Fibroblast of skin of back (primary cell): ENCODE results near the gene TRDN. TPM values are rescaled to one million over a fixed set of nuclear protein-coding genes. Genes with fewer than 3 reads are reported as not detected.

ENCODE experiments used
- DNase-seq: peaks from one replicate; pipeline ENCODE4 v3.0.0-alpha.2; 2013
- polyA plus RNA-seq, 2 experiments: library from polyadenylated mRNA; unstranded; fragments of 120-200 nt; gene quantifications; one replicate each; pipeline ENCODE4 v1.2.1, GENCODE V29; 2013; ENCODE audit not compliant: insufficient read length in 2 of 2

The TRDN gene, protein sequence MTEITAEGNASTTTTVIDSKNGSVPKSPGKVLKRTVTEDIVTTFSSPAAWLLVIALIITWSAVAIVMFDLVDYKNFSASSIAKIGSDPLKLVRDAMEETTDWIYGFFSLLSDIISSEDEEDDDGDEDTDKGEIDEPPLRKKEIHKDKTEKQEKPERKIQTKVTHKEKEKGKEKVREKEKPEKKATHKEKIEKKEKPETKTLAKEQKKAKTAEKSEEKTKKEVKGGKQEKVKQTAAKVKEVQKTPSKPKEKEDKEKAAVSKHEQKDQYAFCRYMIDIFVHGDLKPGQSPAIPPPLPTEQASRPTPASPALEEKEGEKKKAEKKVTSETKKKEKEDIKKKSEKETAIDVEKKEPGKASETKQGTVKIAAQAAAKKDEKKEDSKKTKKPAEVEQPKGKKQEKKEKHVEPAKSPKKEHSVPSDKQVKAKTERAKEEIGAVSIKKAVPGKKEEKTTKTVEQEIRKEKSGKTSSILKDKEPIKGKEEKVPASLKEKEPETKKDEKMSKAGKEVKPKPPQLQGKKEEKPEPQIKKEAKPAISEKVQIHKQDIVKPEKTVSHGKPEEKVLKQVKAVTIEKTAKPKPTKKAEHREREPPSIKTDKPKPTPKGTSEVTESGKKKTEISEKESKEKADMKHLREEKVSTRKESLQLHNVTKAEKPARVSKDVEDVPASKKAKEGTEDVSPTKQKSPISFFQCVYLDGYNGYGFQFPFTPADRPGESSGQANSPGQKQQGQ
- 0.20 TPM for polyA plus RNA-seq (2013, experiment 1 of 2; ENCODE audit: insufficient read length)
- polyA plus RNA-seq (2013, experiment 2 of 2; ENCODE audit: insufficient read length): 0.30 TPM

- no peak for DNase-seq
These were observed at the start of gene TRDN for GRCh38 chr6:123636782-123637181. TSS of gene TRDN (minus strand) at chr6:123636950. CDS start at chr6:123636775, 175 bp downstream.

GRCh38 chr6:123681957-123682462 lies 45.3 kb upstream of the TRDN start:
- DNase-seq: no peak

GRCh38 chr6:123677897-123678296 lies 41.1 kb upstream of the TRDN start:
- no peak for DNase-seq

GRCh38 chr6:123676793-123677192 lies 40.0 kb upstream of the TRDN start:
- no peak for DNase-seq

DNA sequence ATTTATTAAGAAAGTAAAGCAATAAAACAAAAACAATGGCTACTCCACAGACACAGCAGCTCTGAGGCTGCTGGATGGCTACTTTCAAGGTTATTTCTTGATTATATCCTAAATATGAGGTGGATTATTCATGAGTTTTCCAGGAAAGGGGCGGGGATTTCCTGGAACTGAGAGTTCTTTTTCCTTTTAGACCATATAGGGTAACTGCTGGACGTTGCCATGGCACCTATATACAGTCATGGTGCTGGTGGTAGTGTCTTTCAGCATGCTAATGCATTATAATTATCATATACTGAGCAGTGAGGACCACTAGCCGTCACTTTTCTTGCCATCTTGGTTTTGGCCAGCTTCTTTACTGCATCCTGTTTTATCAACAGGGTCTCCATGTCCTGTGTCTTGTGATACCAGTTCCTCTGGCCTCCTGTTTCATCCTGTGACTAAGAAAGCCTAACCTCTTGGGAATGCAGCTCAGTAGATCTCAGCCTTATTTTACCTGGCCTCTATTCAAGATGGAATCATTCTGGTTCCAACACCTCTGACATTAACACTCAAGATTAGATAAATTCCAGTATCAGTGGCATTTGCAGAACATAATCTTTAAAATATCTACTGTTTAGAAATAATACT lies 32.3 kb upstream of the TRDN start:
- DNase-seq: no peak

DNA sequence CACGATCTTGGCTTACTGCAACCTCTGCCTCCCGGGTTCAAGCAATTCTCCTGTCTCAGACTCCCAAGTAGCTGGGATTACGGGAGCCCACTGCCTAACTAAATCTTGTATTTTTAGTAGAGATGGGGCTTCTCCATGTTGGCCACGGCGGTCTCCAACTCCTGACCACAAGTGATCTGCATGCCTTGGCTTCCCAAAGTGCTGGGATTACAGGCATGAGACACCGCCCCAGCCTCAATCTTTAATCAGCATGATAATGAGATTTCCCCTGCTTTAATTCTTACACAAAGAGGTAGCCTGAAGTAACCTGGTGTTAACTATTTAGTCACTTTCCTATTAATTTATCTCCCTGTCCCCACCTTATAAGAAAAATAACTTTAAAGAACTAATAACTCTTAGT lies 31.3 kb upstream of the TRDN start:
- no peak for DNase-seq

- DNase-seq: no peak
These were observed 26.7 kb upstream of the TRDN start for GRCh38 chr6:123663436-123663835.

- no peak for DNase-seq
These were observed 26.0 kb upstream of the TRDN start for GRCh38 chr6:123662757-123663156.

DNA sequence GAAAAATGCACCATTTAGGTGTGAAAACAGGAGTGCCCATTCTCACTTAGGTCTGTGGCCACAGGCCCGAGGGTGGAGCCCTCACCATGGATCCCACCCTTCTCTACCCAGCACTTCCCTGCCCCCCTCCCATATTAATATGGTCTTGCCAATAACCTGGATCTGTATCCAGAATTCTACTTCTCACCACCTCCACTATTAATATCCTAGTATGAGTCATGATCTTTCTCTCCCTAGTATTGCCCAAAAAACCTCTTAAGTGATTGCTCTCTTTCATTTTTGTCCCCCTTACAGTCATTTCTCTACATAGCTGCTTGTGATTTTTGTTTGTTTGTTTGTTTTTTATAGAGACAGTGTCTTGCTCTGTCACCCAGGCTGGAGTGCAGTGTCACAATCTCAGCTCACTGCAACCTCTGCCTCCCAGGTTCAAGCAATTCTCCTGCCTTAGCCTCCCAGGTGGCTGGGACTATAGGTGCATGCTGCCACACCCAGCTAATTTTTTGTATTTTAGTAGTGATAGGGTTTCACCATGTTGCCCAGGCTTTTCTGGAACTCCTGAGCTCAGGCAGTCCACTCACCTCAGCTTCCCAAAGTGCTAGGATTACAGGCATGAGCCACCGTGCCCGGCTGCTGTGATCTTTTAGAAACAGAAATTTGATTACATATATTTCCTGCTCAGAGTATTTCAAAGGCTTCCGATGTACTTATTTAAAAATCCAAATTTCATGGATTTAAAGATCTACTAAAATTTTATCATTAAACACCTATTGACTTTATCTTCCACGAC lies 24.5 kb upstream of the TRDN start:
- DNase-seq: no peak

GRCh38 chr6:123659960-123660748 lies 23.4 kb upstream of the TRDN start:
- no peak for DNase-seq

DNA sequence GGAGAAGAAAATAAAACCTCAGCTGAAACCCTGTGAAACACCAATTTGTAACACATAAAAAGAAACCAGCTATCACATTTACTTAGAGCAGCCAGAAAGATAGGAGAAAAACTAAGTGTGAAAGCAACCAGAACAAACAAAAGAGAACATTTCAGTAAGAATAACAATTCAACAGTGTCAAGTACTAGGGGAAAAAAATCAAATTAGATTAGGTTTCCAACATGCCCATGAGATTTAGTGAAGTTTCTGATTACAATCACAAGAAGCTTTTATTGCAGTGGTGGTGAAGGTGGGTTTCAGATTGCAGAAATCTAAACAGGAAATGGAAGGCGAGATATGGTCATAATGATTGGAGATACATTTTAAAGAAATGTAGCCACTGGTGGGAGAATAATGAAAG lies 22.1 kb upstream of the TRDN start:
- no peak for DNase-seq

DNA sequence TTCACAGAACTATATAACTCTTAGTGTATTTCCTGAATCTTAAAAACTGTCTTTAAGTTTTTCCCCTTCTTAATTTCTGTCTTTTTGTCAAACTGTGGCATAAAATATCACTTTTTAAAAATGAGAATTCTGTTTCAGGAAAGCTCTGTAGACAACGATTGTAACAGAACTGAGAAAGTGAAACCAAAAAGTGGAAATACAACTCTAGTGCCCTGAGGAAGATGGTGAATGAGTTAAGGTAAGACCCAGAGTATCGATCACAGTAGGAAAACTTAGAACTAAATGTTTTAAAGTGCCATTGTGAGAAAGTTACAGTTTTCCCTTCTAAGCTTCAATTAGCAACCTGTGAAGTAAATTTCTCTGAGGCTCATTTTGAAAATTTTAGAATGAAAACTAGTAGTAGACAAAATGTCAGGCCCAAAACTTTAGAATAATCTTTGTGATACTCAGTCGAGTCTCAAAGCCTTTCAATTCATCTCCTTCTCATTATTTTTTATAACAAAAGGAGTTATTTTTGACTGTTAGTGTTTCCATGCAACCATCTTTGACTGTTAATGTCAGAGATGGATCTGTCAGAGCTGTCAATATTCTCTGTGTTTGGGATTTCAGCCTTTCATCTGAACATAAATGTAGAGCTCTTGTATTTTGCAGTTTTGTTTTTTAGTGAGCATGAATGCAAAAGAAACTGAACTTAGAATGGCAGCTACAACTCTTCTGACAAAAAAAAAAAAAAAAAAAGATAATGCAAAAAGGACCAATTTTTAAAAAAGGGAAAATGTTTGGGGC lies 19.0 kb upstream of the TRDN start:
- DNase-seq: no peak

- DNase-seq: no peak
These were observed 12.0 kb upstream of the TRDN start for GRCh38 chr6:123648723-123649122.

- DNase-seq: no peak
These were observed 11.3 kb upstream of the TRDN start for GRCh38 chr6:123648020-123648580.

DNA sequence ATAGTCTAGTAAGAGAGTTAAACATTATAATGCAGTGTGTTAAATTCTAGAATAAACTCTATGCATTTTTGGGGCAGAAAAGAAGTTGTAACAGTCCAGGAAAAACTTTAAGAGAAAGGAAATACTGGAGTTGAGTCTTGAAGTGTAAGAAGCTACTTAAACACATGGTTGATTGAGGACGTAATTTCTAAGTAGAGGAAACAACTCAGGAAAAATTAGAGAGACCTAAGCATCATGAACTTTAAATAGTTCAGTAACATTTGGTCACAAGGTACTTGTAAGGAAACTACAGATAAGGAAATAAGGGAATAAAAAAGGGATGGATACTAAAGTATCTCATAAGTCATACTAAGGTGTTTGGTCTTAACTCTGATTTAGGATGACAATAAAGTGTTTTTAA lies 4.7 kb upstream of the TRDN start:
- no peak for DNase-seq

- DNase-seq: no peak
These were observed 3.9 kb upstream of the TRDN start for GRCh38 chr6:123640567-123641187.

- DNase-seq: no peak
These were observed 2.1 kb upstream of the TRDN start for GRCh38 chr6:123638865-123639264.

DNA sequence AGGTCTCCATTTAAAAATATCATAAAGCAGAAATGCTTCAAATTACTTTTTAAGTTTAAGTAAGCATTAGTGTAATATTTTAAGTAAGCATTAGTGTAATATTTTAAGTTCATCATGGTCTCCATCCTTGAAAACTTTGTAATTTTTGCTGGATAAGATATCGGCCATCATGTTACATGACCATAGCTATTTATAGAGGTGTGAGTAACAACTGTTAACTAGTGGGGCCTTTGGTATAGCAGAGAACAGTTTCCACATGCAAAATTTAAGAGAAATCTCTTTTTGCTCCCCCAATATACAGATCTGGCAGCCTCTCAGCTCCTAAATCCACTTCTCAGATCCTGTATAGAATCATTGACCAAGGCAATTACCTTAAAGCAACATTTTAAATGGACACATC lies 468 bp downstream of the TRDN start:
- no peak for DNase-seq

GRCh38 chr6:123635567-123635966 lies 1.2 kb downstream of the TRDN start:
- no peak for DNase-seq

- DNase-seq: no peak
These were observed 1.6 kb downstream of the TRDN start for GRCh38 chr6:123635144-123635543.
